Measurements from ENCODE around the gene SLC1A2. TPM values are rescaled to one million over a fixed set of nuclear protein-coding genes. Genes with fewer than 3 reads are reported as not detected.
A peak's percentile ranks its signal among the peaks of the same experiment; 100 is the strongest.

The SLC1A2 gene
- total RNA-seq, 2 experiments from 2014 or later, result not detected

GRCh38 chr11:35293699-35294098, 125.7 kb downstream of the SLC1A2 start:
- H3K4me1 Mint-ChIP-seq (ENCODE audit: low read depth), result peaks cover 39% of the 10 kb centered on the region
- intact Hi-C loops (cut with micrococcal nuclease), result no loop called here
- H3K36me3 Mint-ChIP-seq (ENCODE audit: low read depth), result no peaks in the 10 kb centered on the region
- no peak for DNase-seq
- no peaks in the 10 kb centered on the region for H3K9me3 Mint-ChIP-seq
- ATAC-seq, result no peak
- TF ChIP-seq CTCF (IDR thresholded peaks at IDR 0.05), result no peak
- ChIA-PET CTCF (interaction anchor here (1.1 to 1.9 kb wide), 3 partner anchors 10 to 98 kb away, joined by 4 to 8 read pairs (median 5); no protein-coding TSS in a partner anchor), POLR2A (interaction anchor here (0.8 kb wide), 1 partner anchor 14 kb away, joined by 3 read pairs; no protein-coding TSS in a partner anchor)
- peaks cover 4% of the 10 kb centered on the region for H3K27me3 Mint-ChIP-seq
- H3K4me3 Mint-ChIP-seq, result no peak overlapping the region
- H3K27ac Mint-ChIP-seq, result no peak overlapping the region

- DNase-seq, result no peak
- POLR2A ChIA-PET, result interaction anchor here (0.8 kb wide), 1 partner anchor 15 kb away, joined by 3 read pairs; no protein-coding TSS in a partner anchor
- peak; percentile 38 for ATAC-seq
- Mint-ChIP-seq H3K27me3 (peaks cover 4% of the 10 kb centered on the region), H3K4me3 (no peak overlapping the region), H3K9me3 (no peaks in the 10 kb centered on the region), H3K4me1 (ENCODE audit: low read depth) (peaks cover 44% of the 10 kb centered on the region), H3K27ac (peak overlapping the region; percentile 5), H3K36me3 (ENCODE audit: low read depth) (no peaks in the 10 kb centered on the region)
- intact Hi-C loops (cut with micrococcal nuclease), result no loop called here
- TF ChIP-seq CTCF (IDR thresholded peaks at IDR 0.05), result no peak
- CTCF ChIA-PET, result interaction anchor here (0.7 to 1.7 kb wide), 4 partner anchors 11 to 99 kb away, joined by 3 to 5 read pairs (median 4); no protein-coding TSS in a partner anchor
Observed at GRCh38 chr11:35293035-35293434, 126.3 kb downstream of the SLC1A2 start.

GRCh38 chr11:35292279-35292678, 127.1 kb downstream of the SLC1A2 start:
- no peaks in the 10 kb centered on the region for H3K9me3 Mint-ChIP-seq
- ChIA-PET CTCF (no interaction called here), POLR2A (no interaction called here)
- no peak overlapping the region for H3K27ac Mint-ChIP-seq
- no peak for TF ChIP-seq CTCF (IDR thresholded peaks at IDR 0.05)
- peaks cover 46% of the 10 kb centered on the region for H3K4me1 Mint-ChIP-seq (ENCODE audit: low read depth)
- H3K36me3 Mint-ChIP-seq (ENCODE audit: low read depth), result no peaks in the 10 kb centered on the region
- peaks cover 4% of the 10 kb centered on the region for H3K27me3 Mint-ChIP-seq
- ATAC-seq, result peak; percentile 68
- no peak overlapping the region for H3K4me3 Mint-ChIP-seq
- peak; percentile 23 for DNase-seq
- intact Hi-C loops (cut with micrococcal nuclease), result no loop called here

GRCh38 chr11:35290876-35291275, 128.5 kb downstream of the SLC1A2 start:
- H3K36me3 Mint-ChIP-seq (ENCODE audit: low read depth), result peaks cover 3% of the 10 kb centered on the region
- no peak for TF ChIP-seq CTCF (IDR thresholded peaks at IDR 0.05)
- ATAC-seq (no peak), DNase-seq (no peak)
- no peak overlapping the region for H3K4me3 Mint-ChIP-seq
- no peaks in the 10 kb centered on the region for H3K27me3 Mint-ChIP-seq
- POLR2A ChIA-PET, result interaction anchor here (0.8 to 1.4 kb wide), 2 partner anchors 9 kb away, joined by 3 to 4 read pairs; no protein-coding TSS in a partner anchor
- no peak overlapping the region for H3K27ac Mint-ChIP-seq
- CTCF ChIA-PET, result interaction anchor here (0.8 to 1.3 kb wide), 4 partner anchors 9 to 15 kb away, joined by 3 to 5 read pairs (median 3); no protein-coding TSS in a partner anchor
- peaks cover 46% of the 10 kb centered on the region for H3K4me1 Mint-ChIP-seq (ENCODE audit: low read depth)
- intact Hi-C loops (cut with micrococcal nuclease), result no loop called here
- no peaks in the 10 kb centered on the region for H3K9me3 Mint-ChIP-seq

- POLR2A ChIA-PET, result interaction anchor here (1.4 kb wide), 1 partner anchor 8 kb away, joined by 4 read pairs; no protein-coding TSS in a partner anchor
- peaks cover 46% of the 10 kb centered on the region for H3K4me1 Mint-ChIP-seq (ENCODE audit: low read depth)
- DNase-seq (no peak), ATAC-seq (no peak)
- H3K36me3 Mint-ChIP-seq (ENCODE audit: low read depth), result peaks cover 3% of the 10 kb centered on the region
- no peaks in the 10 kb centered on the region for H3K27me3 Mint-ChIP-seq
- H3K9me3 Mint-ChIP-seq, result no peaks in the 10 kb centered on the region
- intact Hi-C loops (cut with micrococcal nuclease), result no loop called here
- no peak for TF ChIP-seq CTCF (IDR thresholded peaks at IDR 0.05)
- CTCF ChIA-PET, result interaction anchor here (1.4 kb wide), 1 partner anchor 16 kb away, joined by 5 read pairs; no protein-coding TSS in a partner anchor
- no peak overlapping the region for H3K27ac Mint-ChIP-seq
- no peak overlapping the region for H3K4me3 Mint-ChIP-seq
Observed at GRCh38 chr11:35289821-35290220, 129.5 kb downstream of the SLC1A2 start.
